KG1 (cell line): ENCODE results near the gene DVL3.
"Not testable (repeated sequence)": the region's sequence is repeated elsewhere in the genome, so short reads cannot be mapped to it uniquely, and the experiment has no call there.

Experiments
- DNase-seq: peaks from one replicate; lab custom pipeline; 2025; lab: John Stamatoyannopoulos, UW

The DVL3 gene

GRCh38 chr3:184155644-184156521 lies 706 bp downstream of the DVL3 start:
- no peak for DNase-seq

- no peak for DNase-seq
Measured at GRCh38 chr3:184156522-184156955, 1.4 kb downstream of the DVL3 start.

DNA sequence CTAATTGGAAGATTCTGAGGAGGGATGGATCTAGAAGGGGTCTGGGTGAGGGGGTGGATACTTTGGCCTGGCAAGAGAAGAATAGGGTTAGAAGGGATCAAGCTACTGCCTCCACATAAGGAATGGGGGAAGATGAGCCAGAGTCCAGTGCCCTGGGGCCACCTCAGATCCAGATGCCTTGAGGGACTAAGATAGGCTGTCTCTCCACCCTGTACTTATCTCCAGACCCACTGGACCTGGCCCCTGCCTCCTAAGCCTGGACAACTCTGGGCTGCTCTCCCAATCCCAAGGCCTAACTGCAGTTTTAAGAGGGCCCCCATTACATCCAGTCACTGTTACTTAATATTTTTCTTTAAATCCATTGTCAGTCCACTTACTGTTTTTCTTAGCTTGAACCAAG lies 2.0 kb downstream of the DVL3 start:
- DNase-seq = no peak

DNA sequence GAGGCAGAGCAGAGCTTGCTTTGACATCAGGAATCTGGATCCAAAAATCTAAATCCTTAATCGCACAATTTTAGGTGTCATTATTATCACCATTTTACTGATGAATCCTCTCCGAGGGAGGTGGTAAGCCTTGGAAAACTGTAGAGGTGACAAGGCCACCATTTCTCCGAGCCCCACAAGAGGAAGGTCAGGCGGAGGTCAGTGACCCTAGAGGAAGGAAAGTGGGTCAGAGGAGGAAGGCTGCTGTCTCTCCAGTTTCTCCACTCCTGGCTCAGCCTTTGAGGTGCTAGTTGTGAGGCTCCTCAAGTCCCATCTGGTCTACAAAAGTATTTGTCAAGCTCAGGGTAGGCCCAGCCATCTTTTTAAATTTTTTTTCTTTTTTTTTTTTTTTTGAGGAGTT lies 3.2 kb downstream of the DVL3 start:
- no peak for DNase-seq

- peak; percentile 14 for DNase-seq
Measured at GRCh38 chr3:184160456-184160855, 5.3 kb downstream of the DVL3 start.

DNA sequence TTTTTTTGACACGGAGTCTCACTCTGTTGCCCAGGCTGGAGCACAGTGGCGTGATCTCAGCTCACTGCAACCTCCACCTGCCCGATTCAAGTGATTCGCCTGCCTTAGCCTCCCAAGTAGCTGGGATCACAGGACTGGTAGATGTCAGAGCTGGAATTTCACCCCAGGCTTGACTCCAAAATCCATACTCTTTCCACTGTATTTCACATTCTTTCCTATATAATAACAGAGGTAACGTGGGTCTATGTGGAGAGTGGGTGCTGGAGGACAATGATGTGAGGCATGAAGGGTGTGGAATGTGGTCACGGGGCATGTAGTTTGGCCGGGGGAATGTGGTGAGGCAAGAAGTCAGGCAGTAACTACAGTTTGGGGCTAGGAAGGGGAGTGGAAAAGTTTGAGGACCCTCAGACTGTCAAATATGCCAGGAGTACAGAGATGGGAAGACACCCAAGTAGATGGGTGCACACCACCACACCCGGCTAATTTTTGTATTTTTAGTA lies 7.4 kb downstream of the DVL3 start:
- not testable (repeated sequence) for DNase-seq

DNA sequence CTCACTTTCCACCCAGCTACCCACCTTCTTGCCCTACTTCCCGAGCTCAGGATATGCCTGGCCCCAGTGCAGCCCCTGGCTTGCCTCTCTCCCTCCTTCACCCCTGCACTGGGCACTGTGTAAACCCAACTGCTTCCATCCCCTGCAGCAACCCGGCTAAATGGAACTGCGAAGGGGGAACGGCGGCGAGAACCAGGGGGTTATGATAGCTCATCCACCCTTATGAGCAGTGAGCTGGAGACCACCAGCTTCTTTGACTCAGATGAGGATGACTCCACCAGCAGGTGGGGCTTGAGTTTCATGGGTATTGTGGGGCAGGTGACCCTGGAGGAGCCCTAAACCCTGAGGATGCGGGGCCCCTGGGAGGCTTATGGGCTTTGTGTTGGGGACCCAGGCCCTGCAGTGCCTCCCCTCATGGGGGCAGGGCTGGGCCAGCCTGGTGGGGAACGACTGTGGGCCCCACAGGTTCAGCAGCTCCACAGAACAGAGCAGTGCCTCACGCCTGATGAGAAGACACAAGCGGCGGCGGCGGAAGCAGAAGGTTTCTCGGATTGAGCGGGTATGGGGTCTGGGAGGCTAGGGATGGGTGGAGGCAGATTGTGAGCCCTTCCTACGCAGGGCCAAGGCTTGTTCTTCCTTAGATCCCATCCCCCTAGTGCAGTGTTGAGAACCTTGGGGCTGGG lies 9.6 kb downstream of the DVL3 start:
- no peak for DNase-seq

- DNase-seq = no peak
Measured at GRCh38 chr3:184165543-184165942, 10.4 kb downstream of the DVL3 start.

DNA sequence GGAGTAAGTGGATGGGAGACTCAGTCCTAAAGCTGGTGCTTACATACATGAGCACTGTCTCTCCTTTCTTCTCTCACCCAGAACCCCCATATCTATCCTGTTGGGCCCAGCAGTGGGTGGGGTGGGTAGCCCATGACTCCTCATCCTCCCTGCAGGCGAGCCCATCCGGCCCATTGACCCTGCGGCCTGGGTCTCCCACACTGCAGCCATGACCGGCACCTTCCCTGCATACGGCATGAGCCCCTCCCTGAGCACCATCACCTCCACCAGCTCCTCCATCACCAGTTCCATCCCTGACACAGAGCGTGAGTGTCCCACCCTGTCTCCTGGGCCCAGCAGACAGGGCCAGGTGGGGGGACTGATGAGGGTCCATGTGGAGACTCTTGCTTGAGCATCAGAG lies 11.5 kb downstream of the DVL3 start:
- no peak for DNase-seq

DNA sequence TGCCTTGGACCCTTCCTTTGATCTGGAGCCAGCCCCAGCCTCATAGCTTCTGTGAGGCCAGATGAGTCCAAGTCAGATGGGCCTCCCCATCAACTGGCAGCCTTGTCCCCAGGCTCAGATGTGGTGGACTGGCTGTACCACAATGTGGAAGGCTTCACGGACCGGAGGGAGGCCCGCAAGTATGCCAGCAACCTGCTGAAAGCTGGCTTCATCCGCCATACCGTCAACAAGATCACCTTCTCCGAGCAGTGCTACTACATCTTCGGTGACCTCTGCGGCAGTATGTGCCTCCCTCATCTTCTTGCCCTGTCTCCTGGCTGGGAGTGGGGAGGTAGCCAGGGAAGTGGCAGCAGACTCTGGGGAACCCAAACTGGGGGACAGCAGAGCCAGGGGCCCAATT lies 12.6 kb downstream of the DVL3 start:
- DNase-seq = no peak

GRCh38 chr3:184168363-184169120 lies 13.4 kb downstream of the DVL3 start:
- DNase-seq = no peak

GRCh38 chr3:184169896-184170875 lies 15.0 kb downstream of the DVL3 start:
- DNase-seq = no peak

- DNase-seq = no peak
Measured at GRCh38 chr3:184171562-184171961, 16.4 kb downstream of the DVL3 start.

DNA sequence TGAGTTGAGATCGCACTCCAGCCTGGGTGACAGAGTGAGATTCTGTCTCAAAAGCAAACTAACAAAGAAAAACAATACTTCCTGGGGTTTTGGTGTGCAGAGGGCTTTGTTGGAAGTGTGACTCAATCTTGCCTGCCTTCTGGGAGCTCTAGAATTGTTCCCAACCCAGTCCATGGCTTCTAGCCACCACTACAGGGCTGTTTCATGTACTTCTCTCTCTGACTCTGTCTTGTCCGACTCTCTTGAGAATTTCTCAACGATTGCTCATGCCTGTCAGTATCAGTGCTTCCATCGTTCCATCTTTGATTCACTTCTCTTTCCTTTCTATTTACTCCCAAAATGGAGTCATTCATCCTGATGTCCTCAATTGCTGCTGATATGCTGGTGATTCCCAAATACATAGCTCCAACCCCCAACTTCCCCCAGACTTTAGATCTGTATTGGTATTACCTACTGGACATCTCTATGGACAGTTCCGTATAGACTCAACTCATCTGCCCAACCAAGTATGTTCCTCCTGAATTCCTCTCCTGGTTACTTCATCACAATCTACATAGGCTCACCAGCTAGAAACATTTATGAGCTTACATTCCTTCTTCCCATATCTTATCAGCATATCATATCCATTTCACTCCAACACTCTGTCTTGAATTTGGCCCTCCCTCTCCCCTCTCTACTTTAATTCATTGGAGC lies 17.6 kb downstream of the DVL3 start:
- no peak for DNase-seq

GRCh38 chr3:184173374-184173722 lies 18.2 kb downstream of the DVL3 start:
- no peak for DNase-seq

- DNase-seq = no peak
Measured at GRCh38 chr3:184174284-184174645, 19.1 kb downstream of the DVL3 start.

DNA sequence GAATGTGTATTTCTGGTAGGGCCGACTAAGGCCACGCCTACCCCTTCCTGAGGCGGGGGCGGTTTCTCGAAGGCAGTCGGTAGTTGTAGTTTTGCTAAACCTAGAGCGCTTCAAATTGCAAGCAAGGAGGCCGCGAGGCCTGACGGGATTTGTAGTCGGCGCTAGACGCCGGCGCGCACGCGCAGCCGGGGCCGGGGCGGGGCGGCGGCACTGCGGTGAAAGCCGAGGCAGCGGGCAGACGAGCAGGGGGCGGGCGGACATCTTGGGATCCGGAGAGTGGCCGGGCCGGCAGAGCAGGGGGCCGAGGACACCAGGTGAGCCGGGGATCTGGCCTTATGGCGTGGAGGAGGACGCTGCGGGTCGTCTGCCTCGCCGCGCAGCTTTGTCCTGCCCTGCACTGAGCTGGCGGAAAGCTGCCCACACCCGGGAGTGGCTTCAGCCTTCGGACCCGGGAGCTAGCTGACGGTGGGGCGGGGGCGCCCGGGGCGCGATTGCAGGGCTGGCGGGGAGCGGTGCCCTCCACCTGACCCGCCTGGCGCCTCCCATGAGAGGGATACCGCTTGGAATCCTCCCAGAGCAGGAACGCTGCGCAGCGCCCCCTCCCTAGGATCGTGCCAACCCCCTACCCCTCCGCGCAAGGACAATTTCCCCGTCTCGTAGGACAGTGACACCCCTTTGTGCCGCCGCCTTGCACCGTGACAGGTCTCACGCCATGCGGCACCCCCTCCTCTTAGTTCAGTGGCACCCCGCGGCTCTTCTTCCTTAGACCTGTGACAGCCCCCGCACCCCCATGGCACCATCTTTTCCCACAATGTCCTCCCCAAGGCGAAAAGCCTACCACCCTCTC lies 19.7 kb downstream of the DVL3 start, which contains the start of gene AP2M1:
Gene AP2M1 (plus strand): TSS at position 210 of the 847 bp plus-strand sequence. CDS start 2,139 bp downstream, outside the sequence.
- DNase-seq = peak; percentile 96

DNA sequence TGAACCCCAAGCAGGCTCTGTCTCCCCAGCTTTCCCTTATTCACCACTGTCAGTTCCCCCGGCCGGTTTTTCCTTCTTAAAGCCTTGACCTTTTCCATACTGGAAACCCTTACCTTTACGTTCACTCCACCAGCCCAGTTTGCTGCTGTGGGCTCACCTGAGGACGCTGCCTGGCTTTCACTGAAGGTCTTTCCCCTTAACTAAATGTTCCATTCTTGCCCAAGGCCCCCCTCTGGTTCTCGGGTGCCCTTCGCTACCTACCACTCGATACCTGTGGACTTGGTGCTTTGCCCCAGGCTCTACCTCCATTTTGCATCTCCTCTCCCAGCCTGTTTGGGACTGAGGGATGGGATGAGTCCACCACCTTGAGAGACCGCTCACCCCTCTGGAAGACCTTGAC lies 20.3 kb downstream of the DVL3 start:
- DNase-seq = no peak

GRCh38 chr3:184175981-184176376 lies 20.8 kb downstream of the DVL3 start:
- no peak for DNase-seq
